Breast epithelium (tissue), 3 donors: ENCODE data around the gene PTPRN2.

Experiments
- POLR2A ChIP-seq: fragments of 450-650 bp; IDR thresholded peaks from one replicate; pipeline ENCODE4 v1.6.1; 2016; ENCODE audit warnings: antibody characterized with exemption, mild to moderate bottlenecking, moderate library complexity
- POLR2AphosphoS5 ChIP-seq, 3 donors: sonication (generic); formaldehyde crosslinking; IDR thresholded peaks; one replicate each; pipeline ENCODE4 v1.6.1; 2017; ENCODE audit warnings: antibody characterized with exemption in 3 of 3
- TF ChIP-seq, protein P1 (sequence below), 3 donors: fragments of 450-650 bp; IDR thresholded peaks; one replicate each; pipeline ENCODE4 v1.5.1; 2016 to 2017; ENCODE audit warnings: antibody characterized with exemption in 3 of 3, mild to moderate bottlenecking in 3 of 3, moderate library complexity in 3 of 3

DNA sequence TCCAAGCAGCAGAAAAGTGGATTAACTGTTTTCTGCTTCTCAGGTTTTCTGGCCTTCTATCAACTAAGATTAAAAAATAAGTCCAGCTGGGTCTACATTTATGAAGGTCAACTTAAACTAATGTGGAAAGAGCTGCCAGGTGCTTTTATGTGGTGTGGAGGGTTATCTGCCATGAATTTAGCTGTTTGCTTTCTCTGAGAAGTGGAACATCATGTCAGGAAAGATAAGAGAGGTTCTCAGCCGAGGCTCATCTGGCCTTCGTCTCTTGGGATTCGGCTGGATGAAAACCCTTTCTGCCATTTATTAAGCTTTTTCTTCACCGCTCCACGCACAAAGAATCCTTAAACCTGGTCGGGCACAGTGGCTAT, 5.5 kb downstream of the PTPRN2 start:
- TF ChIP-seq, protein P1, sequence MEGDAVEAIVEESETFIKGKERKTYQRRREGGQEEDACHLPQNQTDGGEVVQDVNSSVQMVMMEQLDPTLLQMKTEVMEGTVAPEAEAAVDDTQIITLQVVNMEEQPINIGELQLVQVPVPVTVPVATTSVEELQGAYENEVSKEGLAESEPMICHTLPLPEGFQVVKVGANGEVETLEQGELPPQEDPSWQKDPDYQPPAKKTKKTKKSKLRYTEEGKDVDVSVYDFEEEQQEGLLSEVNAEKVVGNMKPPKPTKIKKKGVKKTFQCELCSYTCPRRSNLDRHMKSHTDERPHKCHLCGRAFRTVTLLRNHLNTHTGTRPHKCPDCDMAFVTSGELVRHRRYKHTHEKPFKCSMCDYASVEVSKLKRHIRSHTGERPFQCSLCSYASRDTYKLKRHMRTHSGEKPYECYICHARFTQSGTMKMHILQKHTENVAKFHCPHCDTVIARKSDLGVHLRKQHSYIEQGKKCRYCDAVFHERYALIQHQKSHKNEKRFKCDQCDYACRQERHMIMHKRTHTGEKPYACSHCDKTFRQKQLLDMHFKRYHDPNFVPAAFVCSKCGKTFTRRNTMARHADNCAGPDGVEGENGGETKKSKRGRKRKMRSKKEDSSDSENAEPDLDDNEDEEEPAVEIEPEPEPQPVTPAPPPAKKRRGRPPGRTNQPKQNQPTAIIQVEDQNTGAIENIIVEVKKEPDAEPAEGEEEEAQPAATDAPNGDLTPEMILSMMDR (IDR thresholded peaks at IDR 0.05), result no peak
- TF ChIP-seq POLR2A (no peak), POLR2AphosphoS5 (IDR thresholded peaks at IDR 0.05) (no peak)
